Measurements from ENCODE around the gene LMX1B.

GRCh38 chr9:126692759-126693427 is 79.2 kb downstream of the LMX1B start:
- no peak for TF ChIP-seq EP300 (conservative IDR thresholded peaks at IDR 0.05; ENCODE audit: poor library complexity, severe bottlenecking)
- TF ChIP-seq CTCF (IDR thresholded peaks at IDR 0.05; ENCODE audit: poor library complexity, severe bottlenecking), result no peak

Data from neural cell (in vitro differentiated cells).